Loucy (cell line): ENCODE measurements around the gene MALT1.

Source experiments
- EZH2phosphoT487 ChIP-seq: fragments of 200-600 bp; IDR thresholded peaks from 2 replicates; pipeline ENCODE4 v1.6.1; 2018; ENCODE audit warnings: antibody characterized with exemption, mild to moderate bottlenecking, moderate library complexity, borderline replicate concordance
- TF ChIP-seq, protein P1 (sequence below): fragments of 200-600 bp; sonication (generic); conservative IDR thresholded peaks from 2 replicates; pipeline ENCODE4 v1.5.1; 2014; ENCODE audit warnings: mild to moderate bottlenecking, antibody characterized with exemption, low read length

DNA sequence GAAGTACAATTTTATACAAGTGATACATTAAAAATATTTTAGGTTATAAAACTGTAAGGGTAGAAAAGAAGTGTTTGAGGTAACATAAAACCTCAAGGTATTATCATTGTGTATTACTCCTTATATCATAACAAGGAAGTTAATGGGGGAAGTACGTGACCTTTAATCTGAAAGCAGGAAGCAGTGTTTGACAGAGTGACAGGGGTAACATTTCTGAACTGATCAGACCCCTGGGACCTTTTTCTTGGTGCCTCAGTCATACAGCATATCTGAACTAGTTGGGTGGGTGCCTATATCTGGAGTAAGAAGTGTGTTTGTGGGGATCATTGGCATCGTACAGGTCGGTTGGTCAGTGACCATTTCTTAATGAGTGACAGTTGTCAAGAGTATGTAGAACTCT lies 43.0 kb downstream of the MALT1 start:
- TF ChIP-seq, protein P1, sequence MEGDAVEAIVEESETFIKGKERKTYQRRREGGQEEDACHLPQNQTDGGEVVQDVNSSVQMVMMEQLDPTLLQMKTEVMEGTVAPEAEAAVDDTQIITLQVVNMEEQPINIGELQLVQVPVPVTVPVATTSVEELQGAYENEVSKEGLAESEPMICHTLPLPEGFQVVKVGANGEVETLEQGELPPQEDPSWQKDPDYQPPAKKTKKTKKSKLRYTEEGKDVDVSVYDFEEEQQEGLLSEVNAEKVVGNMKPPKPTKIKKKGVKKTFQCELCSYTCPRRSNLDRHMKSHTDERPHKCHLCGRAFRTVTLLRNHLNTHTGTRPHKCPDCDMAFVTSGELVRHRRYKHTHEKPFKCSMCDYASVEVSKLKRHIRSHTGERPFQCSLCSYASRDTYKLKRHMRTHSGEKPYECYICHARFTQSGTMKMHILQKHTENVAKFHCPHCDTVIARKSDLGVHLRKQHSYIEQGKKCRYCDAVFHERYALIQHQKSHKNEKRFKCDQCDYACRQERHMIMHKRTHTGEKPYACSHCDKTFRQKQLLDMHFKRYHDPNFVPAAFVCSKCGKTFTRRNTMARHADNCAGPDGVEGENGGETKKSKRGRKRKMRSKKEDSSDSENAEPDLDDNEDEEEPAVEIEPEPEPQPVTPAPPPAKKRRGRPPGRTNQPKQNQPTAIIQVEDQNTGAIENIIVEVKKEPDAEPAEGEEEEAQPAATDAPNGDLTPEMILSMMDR, result no peak
- no peak for TF ChIP-seq EZH2phosphoT487
